ENCODE data around the gene CARS1.

GRCh38 chr11:3069425-3069824, 12.2 kb upstream of the CARS1 start:
- TF ChIP-seq NFRKB (IDR thresholded peaks at IDR 0.05) (no peak), ZNF384 (IDR thresholded peaks at IDR 0.05) (no peak)
